Gastrocnemius medialis (tissue), 4 donors: ENCODE measurements around the gene BDKRB1.

Source experiments
- POLR2A ChIP-seq, 2 donors: fragments of 450-650 bp; IDR thresholded peaks; one replicate each; pipeline ENCODE4 v1.6.1; 2017; ENCODE audit warnings: antibody characterized with exemption in 2 of 2, mild to moderate bottlenecking in 2 of 2, moderate library complexity in 2 of 2
- TF ChIP-seq, protein P1 (sequence below), 5 experiments: fragments of 450-650 bp in 3 of 5; fragments of 200-600 bp in 2 of 5; sonication (generic) in 2 of 5; IDR thresholded peaks in 4 of 5; conservative IDR thresholded peaks in 1 of 5; 1 replicate in 4 of 5; 2 replicates in 1 of 5; pipeline ENCODE4 v1.5.1; 2016 to 2019; ENCODE audit warnings: antibody characterized with exemption in 5 of 5, mild to moderate bottlenecking in 3 of 5, moderate library complexity in 3 of 5

GRCh38 chr14:96227428-96227827 is 28.6 kb upstream of the BDKRB1 start:
- TF ChIP-seq, protein P1, sequence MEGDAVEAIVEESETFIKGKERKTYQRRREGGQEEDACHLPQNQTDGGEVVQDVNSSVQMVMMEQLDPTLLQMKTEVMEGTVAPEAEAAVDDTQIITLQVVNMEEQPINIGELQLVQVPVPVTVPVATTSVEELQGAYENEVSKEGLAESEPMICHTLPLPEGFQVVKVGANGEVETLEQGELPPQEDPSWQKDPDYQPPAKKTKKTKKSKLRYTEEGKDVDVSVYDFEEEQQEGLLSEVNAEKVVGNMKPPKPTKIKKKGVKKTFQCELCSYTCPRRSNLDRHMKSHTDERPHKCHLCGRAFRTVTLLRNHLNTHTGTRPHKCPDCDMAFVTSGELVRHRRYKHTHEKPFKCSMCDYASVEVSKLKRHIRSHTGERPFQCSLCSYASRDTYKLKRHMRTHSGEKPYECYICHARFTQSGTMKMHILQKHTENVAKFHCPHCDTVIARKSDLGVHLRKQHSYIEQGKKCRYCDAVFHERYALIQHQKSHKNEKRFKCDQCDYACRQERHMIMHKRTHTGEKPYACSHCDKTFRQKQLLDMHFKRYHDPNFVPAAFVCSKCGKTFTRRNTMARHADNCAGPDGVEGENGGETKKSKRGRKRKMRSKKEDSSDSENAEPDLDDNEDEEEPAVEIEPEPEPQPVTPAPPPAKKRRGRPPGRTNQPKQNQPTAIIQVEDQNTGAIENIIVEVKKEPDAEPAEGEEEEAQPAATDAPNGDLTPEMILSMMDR (IDR thresholded peaks at IDR 0.05 in 4 of 5, conservative IDR thresholded peaks at IDR 0.05 in 1 of 5), result no peak
- TF ChIP-seq POLR2A (IDR thresholded peaks at IDR 0.05), result no peak
